ENCODE data around the gene CCL3.
"Not testable (repeated sequence)": the region's sequence is repeated elsewhere in the genome, so short reads cannot be mapped to it uniquely, and the experiment has no call there.

Gene CCL3

GRCh38 chr17:36105781-36106492 lies 16.0 kb upstream of the CCL3 start:
- Histone ChIP-seq H3K27ac (no peak overlapping the region), H3K27me3 (ENCODE audit: insufficient read depth, low read depth) (no peaks in the 10 kb centered on the region), H3K4me1 (ENCODE audit: low read depth, poor library complexity, severe bottlenecking) (no peaks in the 10 kb centered on the region), H3K36me3 (ENCODE audit: insufficient read depth) (no peaks in the 10 kb centered on the region), H3K79me2 (ENCODE audit: insufficient read depth, low read depth) (no peaks in the 10 kb centered on the region), H3K4me2 (no peak overlapping the region), H2AFZ (ENCODE audit: low read depth) (no peak overlapping the region), H4K20me1 (ENCODE audit: insufficient read depth) (no peaks in the 10 kb centered on the region), H3K9ac (no peak overlapping the region), H3K4me3 (IDR thresholded peaks at IDR 0.05; ENCODE audit: insufficient read depth, low read depth, low read length) (no peak overlapping the region)
- TF ChIP-seq CTCF (conservative IDR thresholded peaks at IDR 0.05; ENCODE audit: low read depth, low read length) = no peak

GRCh38 chr17:36104701-36105181 lies 14.8 kb upstream of the CCL3 start:
- Histone ChIP-seq H3K36me3 (ENCODE audit: insufficient read depth) (no peaks in the 10 kb centered on the region), H3K4me1 (ENCODE audit: low read depth, poor library complexity, severe bottlenecking) (no peaks in the 10 kb centered on the region), H3K9ac (no peak overlapping the region), H3K27ac (no peak overlapping the region), H4K20me1 (ENCODE audit: insufficient read depth) (no peaks in the 10 kb centered on the region), H3K79me2 (ENCODE audit: insufficient read depth, low read depth) (no peaks in the 10 kb centered on the region), H2AFZ (ENCODE audit: low read depth) (no peak overlapping the region), H3K4me2 (no peak overlapping the region), H3K4me3 (IDR thresholded peaks at IDR 0.05; ENCODE audit: insufficient read depth, low read depth, low read length) (no peak overlapping the region), H3K27me3 (ENCODE audit: insufficient read depth, low read depth) (no peaks in the 10 kb centered on the region)
- TF ChIP-seq CTCF (conservative IDR thresholded peaks at IDR 0.05; ENCODE audit: low read depth, low read length) = no peak

- not testable (repeated sequence) for H3K4me2 ChIP-seq; H3K4me3 ChIP-seq (IDR thresholded peaks at IDR 0.05; ENCODE audit: insufficient read depth, low read depth, low read length); H2AFZ ChIP-seq (ENCODE audit: low read depth); H3K27me3 ChIP-seq (ENCODE audit: insufficient read depth, low read depth); H3K4me1 ChIP-seq (ENCODE audit: low read depth, poor library complexity, severe bottlenecking); H3K27ac ChIP-seq; H3K36me3 ChIP-seq (ENCODE audit: insufficient read depth); H4K20me1 ChIP-seq (ENCODE audit: insufficient read depth); H3K9ac ChIP-seq; H3K79me2 ChIP-seq (ENCODE audit: insufficient read depth, low read depth)
Observed at GRCh38 chr17:36104246-36104645, 14.3 kb upstream of the CCL3 start.

- H3K79me2 ChIP-seq (ENCODE audit: insufficient read depth, low read depth); H3K27ac ChIP-seq; H3K4me2 ChIP-seq; H2AFZ ChIP-seq (ENCODE audit: low read depth); H3K4me3 ChIP-seq (IDR thresholded peaks at IDR 0.05; ENCODE audit: insufficient read depth, low read depth, low read length); H3K36me3 ChIP-seq (ENCODE audit: insufficient read depth); H3K9ac ChIP-seq; H4K20me1 ChIP-seq (ENCODE audit: insufficient read depth); H3K4me1 ChIP-seq (ENCODE audit: low read depth, poor library complexity, severe bottlenecking); H3K27me3 ChIP-seq (ENCODE audit: insufficient read depth, low read depth): not testable (repeated sequence)
Observed at GRCh38 chr17:36103401-36103975, 13.5 kb upstream of the CCL3 start, which contains the start of gene CCL4. CCL4 (plus strand) TSS chr17:36103827; CDS start chr17:36103906, 79 bp downstream.

GRCh38 chr17:36099004-36099403 lies 9.1 kb upstream of the CCL3 start:
- peaks cover 26% of the 10 kb centered on the region for H3K4me1 ChIP-seq (ENCODE audit: low read depth, poor library complexity, severe bottlenecking)
- not testable (repeated sequence) for H3K4me2 ChIP-seq; H3K27ac ChIP-seq; H4K20me1 ChIP-seq (ENCODE audit: insufficient read depth); H3K79me2 ChIP-seq (ENCODE audit: insufficient read depth, low read depth); H3K9ac ChIP-seq; H3K36me3 ChIP-seq (ENCODE audit: insufficient read depth); H2AFZ ChIP-seq (ENCODE audit: low read depth); H3K27me3 ChIP-seq (ENCODE audit: insufficient read depth, low read depth); H3K4me3 ChIP-seq (IDR thresholded peaks at IDR 0.05; ENCODE audit: insufficient read depth, low read depth, low read length)

GRCh38 chr17:36095992-36096391 lies 6.0 kb upstream of the CCL3 start:
- Histone ChIP-seq H3K27ac (no peak overlapping the region), H3K4me2 (peak overlapping the region; percentile 24; the same call in 1 of the 2 replicates), H3K9ac (no peak overlapping the region), H4K20me1 (ENCODE audit: insufficient read depth) (no peaks in the 10 kb centered on the region), H2AFZ (ENCODE audit: low read depth) (no peak overlapping the region), H3K4me1 (ENCODE audit: low read depth, poor library complexity, severe bottlenecking) (peaks cover 51% of the 10 kb centered on the region), H3K79me2 (ENCODE audit: insufficient read depth, low read depth) (no peaks in the 10 kb centered on the region), H3K4me3 (IDR thresholded peaks at IDR 0.05; ENCODE audit: insufficient read depth, low read depth, low read length) (no peak overlapping the region), H3K36me3 (ENCODE audit: insufficient read depth) (no peaks in the 10 kb centered on the region), H3K27me3 (ENCODE audit: insufficient read depth, low read depth) (no peaks in the 10 kb centered on the region)
- no peak for TF ChIP-seq CTCF (conservative IDR thresholded peaks at IDR 0.05; ENCODE audit: low read depth, low read length)

Measured in KMS-11 (cell line).